ENCODE data around the gene EIF4G3.

Gene EIF4G3

DNA sequence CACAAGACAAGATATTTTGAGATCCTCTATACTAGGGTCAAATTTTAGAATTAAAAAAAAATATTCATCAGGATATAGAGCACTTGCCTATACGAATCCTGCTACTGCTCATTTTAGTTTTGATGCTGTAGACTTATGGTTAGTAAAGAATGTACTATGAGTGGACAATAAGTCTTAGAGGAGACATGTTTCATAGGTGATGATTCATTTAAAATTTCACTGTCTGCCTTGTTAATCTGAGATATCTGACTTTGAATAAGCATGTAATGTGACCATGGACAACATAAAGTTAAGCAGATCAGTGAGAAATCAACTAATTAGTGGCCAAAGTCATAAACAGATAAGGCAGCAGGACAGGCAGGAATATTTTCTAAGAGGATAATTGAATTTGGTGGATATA lies 282.8 kb downstream of the EIF4G3 start:
- TF ChIP-seq, protein P1, sequence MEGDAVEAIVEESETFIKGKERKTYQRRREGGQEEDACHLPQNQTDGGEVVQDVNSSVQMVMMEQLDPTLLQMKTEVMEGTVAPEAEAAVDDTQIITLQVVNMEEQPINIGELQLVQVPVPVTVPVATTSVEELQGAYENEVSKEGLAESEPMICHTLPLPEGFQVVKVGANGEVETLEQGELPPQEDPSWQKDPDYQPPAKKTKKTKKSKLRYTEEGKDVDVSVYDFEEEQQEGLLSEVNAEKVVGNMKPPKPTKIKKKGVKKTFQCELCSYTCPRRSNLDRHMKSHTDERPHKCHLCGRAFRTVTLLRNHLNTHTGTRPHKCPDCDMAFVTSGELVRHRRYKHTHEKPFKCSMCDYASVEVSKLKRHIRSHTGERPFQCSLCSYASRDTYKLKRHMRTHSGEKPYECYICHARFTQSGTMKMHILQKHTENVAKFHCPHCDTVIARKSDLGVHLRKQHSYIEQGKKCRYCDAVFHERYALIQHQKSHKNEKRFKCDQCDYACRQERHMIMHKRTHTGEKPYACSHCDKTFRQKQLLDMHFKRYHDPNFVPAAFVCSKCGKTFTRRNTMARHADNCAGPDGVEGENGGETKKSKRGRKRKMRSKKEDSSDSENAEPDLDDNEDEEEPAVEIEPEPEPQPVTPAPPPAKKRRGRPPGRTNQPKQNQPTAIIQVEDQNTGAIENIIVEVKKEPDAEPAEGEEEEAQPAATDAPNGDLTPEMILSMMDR (IDR thresholded peaks at IDR 0.05), result no peak
- Histone ChIP-seq H3K4me3 (no peak overlapping the region), H3K27ac (no peak overlapping the region)
- no peak for DNase-seq (ENCODE audit: low spot score)

DNA sequence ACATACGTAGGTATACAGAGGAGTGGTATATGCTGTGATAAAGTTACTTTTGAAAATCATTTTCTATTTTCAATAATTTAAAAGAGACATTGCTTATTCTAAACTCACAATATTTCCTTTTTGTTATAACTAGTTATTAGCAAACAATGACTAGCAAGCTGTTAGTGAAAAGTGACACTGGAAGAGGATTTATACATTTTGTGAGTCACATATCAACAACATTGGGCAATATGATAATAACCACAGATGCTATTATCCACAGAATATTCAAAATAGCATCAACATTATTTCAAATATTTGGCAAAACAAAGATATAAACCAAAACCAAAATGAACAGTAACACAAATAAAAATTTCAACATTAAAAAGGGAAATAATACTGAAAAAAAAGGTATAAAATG lies 285.6 kb downstream of the EIF4G3 start:
- no peak for DNase-seq (ENCODE audit: low spot score)
- Histone ChIP-seq H3K4me3 (no peak overlapping the region), H3K27ac (no peak overlapping the region)
- TF ChIP-seq, protein P1 (IDR thresholded peaks at IDR 0.05), result no peak

DNA sequence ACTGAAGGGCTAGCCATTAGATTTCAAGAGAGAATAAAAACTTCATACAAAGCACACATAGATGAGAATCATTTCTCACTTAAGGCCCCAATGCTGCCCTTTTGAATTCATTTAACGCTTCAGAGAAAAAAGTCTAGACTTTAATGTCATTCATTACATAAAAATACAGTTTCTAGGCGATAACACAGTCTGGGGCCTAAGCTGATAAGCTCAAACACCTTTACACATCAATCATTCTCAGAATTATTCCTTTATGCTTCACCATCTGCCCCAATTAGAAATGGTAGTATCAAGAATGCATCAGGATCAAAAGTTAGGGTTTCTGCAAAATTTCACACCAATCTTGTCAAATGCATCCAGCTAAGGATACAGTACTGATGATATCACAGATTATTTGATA lies 289.5 kb downstream of the EIF4G3 start:
- Histone ChIP-seq H3K27ac (no peak overlapping the region), H3K4me3 (no peak overlapping the region)
- TF ChIP-seq, protein P1 (IDR thresholded peaks at IDR 0.05), result no peak
- no peak for DNase-seq (ENCODE audit: low spot score)

DNA sequence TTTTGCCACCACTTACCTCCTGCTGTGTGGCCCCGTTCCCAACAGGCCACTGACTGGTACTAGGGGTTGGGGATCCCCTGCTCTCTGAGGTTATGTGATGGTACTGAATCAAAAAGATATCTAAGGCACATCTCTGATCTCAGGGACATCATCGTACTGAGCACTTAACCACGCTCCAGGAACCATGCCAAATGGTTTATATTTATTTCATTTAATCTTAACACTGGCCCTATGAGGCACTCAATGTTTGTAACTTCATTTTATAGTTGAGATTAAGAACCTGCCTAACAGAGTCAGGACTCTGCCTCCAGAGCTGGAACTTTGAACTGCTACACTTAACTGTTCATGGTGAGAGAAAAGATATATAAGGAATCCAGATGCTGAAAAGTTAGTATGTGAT lies 291.6 kb downstream of the EIF4G3 start:
- Histone ChIP-seq H3K27ac (no peak overlapping the region), H3K4me3 (no peak overlapping the region)
- no peak for DNase-seq (ENCODE audit: low spot score)
- TF ChIP-seq, protein P1 (IDR thresholded peaks at IDR 0.05), result no peak

DNA sequence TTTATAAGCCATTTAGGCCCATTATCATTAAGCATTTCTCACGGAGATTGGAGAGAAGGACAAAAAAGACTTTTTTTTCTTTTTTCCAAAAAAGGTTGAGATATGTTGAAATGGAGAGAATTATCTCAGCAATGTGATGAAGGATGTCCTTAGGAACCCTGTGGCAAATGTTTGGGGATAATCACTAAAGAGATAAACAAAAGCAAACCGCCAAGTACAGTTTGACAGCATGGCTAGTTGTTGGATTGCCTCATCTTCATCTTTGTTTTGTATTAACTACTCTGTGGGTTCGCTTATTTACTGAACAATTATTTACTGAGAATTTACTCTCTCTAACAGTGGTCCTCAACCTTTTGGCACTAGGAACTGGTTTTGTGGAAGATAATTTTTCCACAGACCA lies 292.2 kb downstream of the EIF4G3 start:
- no peak overlapping the region for H3K27ac ChIP-seq
- H3K4me3 ChIP-seq, result no peak overlapping the region
- no peak for DNase-seq (ENCODE audit: low spot score)
- TF ChIP-seq, protein P1 (IDR thresholded peaks at IDR 0.05), result no peak

DNA sequence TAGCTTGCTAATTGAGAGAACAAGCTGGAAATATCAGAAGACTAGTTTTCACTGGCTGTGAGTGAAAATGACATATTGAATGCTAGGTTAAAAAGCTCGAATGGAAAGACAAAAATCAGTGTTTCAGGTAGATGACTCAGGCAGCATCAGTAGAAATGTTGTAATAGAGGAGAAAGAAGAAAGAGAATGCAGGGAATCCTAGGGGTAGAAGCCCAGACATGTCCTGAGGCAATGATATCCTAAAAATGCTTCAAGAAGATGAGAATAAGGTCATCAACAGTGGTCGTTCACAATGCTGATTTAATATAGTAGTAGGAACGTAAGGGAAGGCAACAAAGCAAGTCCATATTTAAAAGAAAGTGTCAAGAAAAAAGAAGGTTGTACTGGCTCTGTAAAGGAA lies 292.9 kb downstream of the EIF4G3 start:
- H3K4me3 ChIP-seq, result no peak overlapping the region
- TF ChIP-seq, protein P1 (IDR thresholded peaks at IDR 0.05), result no peak
- no peak overlapping the region for H3K27ac ChIP-seq
- no peak for DNase-seq (ENCODE audit: low spot score)

DNA sequence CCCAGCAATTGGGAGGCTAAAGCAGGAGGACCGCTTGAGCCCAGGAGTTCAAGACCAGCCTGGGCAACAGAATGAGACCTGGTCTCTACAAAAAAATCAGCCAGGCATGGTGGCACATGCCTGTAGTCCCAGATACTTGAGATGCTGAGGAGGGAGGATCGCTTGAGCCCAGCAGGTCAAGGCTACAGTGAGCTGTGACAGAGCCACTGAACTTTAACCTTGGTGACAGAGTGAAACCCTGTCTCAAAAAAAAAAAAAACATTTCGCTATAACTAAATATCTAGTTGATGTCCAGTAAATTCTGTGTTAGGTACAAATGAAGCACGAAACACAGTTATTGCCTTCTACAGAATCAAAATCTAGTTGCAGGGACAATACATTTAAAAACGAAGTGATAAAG lies 293.9 kb downstream of the EIF4G3 start:
- TF ChIP-seq, protein P1 (IDR thresholded peaks at IDR 0.05), result no peak
- no peak overlapping the region for H3K4me3 ChIP-seq
- no peak overlapping the region for H3K27ac ChIP-seq
- DNase-seq (ENCODE audit: low spot score), result no peak
